H9 (cell line): ENCODE results near the gene MGAT5. TPM values are rescaled to one million over a fixed set of nuclear protein-coding genes. Genes with fewer than 3 reads are reported as not detected.
A peak's percentile ranks its signal among the peaks of the same experiment; 100 is the strongest.

Experiments used
- DNase-seq: peaks from one replicate; pipeline ENCODE4 v3.0.0-alpha.2; 2017
- H2AFZ ChIP-seq: one replicate; pipeline ENCODE4 v1.6.1; 2013; ENCODE audit warnings: mild to moderate bottlenecking, low read length, control low read depth, moderate library complexity
- H2AK5ac ChIP-seq: 2 replicates; pipeline ENCODE4 v1.6.1; 2013; ENCODE audit warnings: low read length, control low read depth, mixed read lengths; ENCODE audit not compliant: insufficient read length
- H2BK120ac ChIP-seq: one replicate; pipeline ENCODE4 v1.6.1; 2013; ENCODE audit warnings: low read depth, mild to moderate bottlenecking, low read length, control low read depth, inconsistent platforms; ENCODE audit not compliant: poor library complexity, severe bottlenecking
- H2BK12ac ChIP-seq: 2 replicates; pipeline ENCODE4 v1.6.1; 2013; ENCODE audit warnings: low read length, control low read depth, mixed read lengths, low read depth; ENCODE audit not compliant: insufficient read length
- H2BK15ac ChIP-seq: 2 replicates; pipeline ENCODE4 v1.6.1; 2013; ENCODE audit warnings: low read depth, low read length, control low read depth
- H2BK20ac ChIP-seq: one replicate; pipeline ENCODE4 v1.6.1; 2013; ENCODE audit warnings: low read depth, mild to moderate bottlenecking, low read length, control low read depth, inconsistent platforms; ENCODE audit not compliant: poor library complexity, severe bottlenecking
- H2BK5ac ChIP-seq: 2 replicates; pipeline ENCODE4 v1.6.1; 2013; ENCODE audit warnings: low read length, control low read depth, mixed read lengths; ENCODE audit not compliant: insufficient read length
- H3K14ac ChIP-seq: 2 replicates; pipeline ENCODE4 v1.6.1; 2013; ENCODE audit warnings: low read length, control low read depth; ENCODE audit not compliant: insufficient read depth
- H3K18ac ChIP-seq: 2 replicates; pipeline ENCODE4 v1.6.1; 2013; ENCODE audit warnings: low read depth, mild to moderate bottlenecking, mixed read lengths, low read length, control low read depth; ENCODE audit not compliant: insufficient read length
- H3K23ac ChIP-seq: 2 replicates; pipeline ENCODE4 v1.6.1; 2013; ENCODE audit warnings: low read length, control low read depth, mixed read lengths, low read depth; ENCODE audit not compliant: insufficient read length
- H3K23me2 ChIP-seq: 2 replicates; pipeline ENCODE4 v1.6.1; 2013; ENCODE audit warnings: low read depth, mild to moderate bottlenecking, mixed read lengths, low read length, control low read depth; ENCODE audit not compliant: insufficient read length, poor library complexity, severe bottlenecking
- H3K27ac ChIP-seq: 2 replicates; pipeline ENCODE4 v1.5.1; 2013; ENCODE audit warnings: low read length, control low read depth, mixed read lengths, low read depth; ENCODE audit not compliant: insufficient read length
- H3K27me3 ChIP-seq: 2 replicates; pipeline ENCODE4 v1.6.1; 2013; ENCODE audit warnings: low read length, control low read depth, inconsistent platforms; ENCODE audit not compliant: insufficient read depth
- H3K4ac ChIP-seq: 2 replicates; pipeline ENCODE4 v1.6.1; 2013; ENCODE audit warnings: low read depth, mild to moderate bottlenecking, control low read depth, inconsistent platforms, low read length, moderate library complexity
- H3K4me1 ChIP-seq: 2 replicates; pipeline ENCODE4 v1.6.1; 2013; ENCODE audit warnings: low read length, control low read depth, inconsistent platforms; ENCODE audit not compliant: insufficient read depth
- H3K4me2 ChIP-seq: 2 replicates; pipeline ENCODE4 v1.6.1; 2013; ENCODE audit warnings: low read length, control low read depth, mixed read lengths; ENCODE audit not compliant: insufficient read length, insufficient read depth
- H3K56ac ChIP-seq: 2 replicates; pipeline ENCODE4 v1.6.1; 2013; ENCODE audit warnings: low read depth, mild to moderate bottlenecking, mixed read lengths, low read length, control low read depth; ENCODE audit not compliant: insufficient read length
- H3K79me1 ChIP-seq: 2 replicates; pipeline ENCODE4 v1.6.1; 2013; ENCODE audit warnings: low read depth, mild to moderate bottlenecking, moderate library complexity, low read length, control low read depth, inconsistent platforms; ENCODE audit not compliant: insufficient read depth, poor library complexity, severe bottlenecking
- H3K79me2 ChIP-seq: 2 replicates; pipeline ENCODE4 v1.6.1; 2013; ENCODE audit warnings: low read length, control low read depth, inconsistent platforms; ENCODE audit not compliant: insufficient read depth
- H3K9ac ChIP-seq: 2 replicates; pipeline ENCODE4 v1.6.1; 2013; ENCODE audit warnings: low read length, control low read depth, mixed read lengths; ENCODE audit not compliant: insufficient read length; ENCODE audit errors: extremely low read depth
- H3K9me3 ChIP-seq: one replicate; pipeline ENCODE4 v1.6.1; 2013; ENCODE audit warnings: low read depth, low read length, inconsistent platforms; ENCODE audit not compliant: control insufficient read depth
- H3T11ph ChIP-seq: one replicate; pipeline ENCODE4 v1.6.1; 2013; ENCODE audit warnings: mild to moderate bottlenecking, low read length, control low read depth, inconsistent platforms
- H4K20me1 ChIP-seq: one replicate; pipeline ENCODE4 v1.6.1; 2013; ENCODE audit not compliant: control insufficient read depth, insufficient read length, insufficient read depth
- H4K5ac ChIP-seq: 2 replicates; pipeline ENCODE4 v1.6.1; 2013; ENCODE audit warnings: low read depth, mild to moderate bottlenecking, mixed read lengths, low read length, control low read depth; ENCODE audit not compliant: insufficient read length
- H4K8ac ChIP-seq: replicated peaks from 2 replicates; pipeline ENCODE4 v1.6.1; 2013; ENCODE audit warnings: low read length, control low read depth, mixed read lengths, low read depth; ENCODE audit not compliant: insufficient read length
- H4K91ac ChIP-seq: 2 replicates; pipeline ENCODE4 v1.6.1; 2013; ENCODE audit warnings: low read depth, mild to moderate bottlenecking, moderate library complexity, mixed read lengths, low read length, control low read depth; ENCODE audit not compliant: insufficient read length
- H3K27ac Mint-ChIP-seq, 3 experiments: 2 replicates in 2 of 3; 3 replicates in 1 of 3; pipeline ENCODE4 v1.8.0; 2020 to 2021; ENCODE audit warnings: mixed read lengths in 3 of 3, mild to moderate bottlenecking in 1 of 3, moderate library complexity in 1 of 3
- H3K27me3 Mint-ChIP-seq: 2 replicates; pipeline ENCODE4 v1.8.0; 2021; ENCODE audit warnings: low read depth, mild to moderate bottlenecking, moderate library complexity, mixed read lengths
- H3K36me3 Mint-ChIP-seq, 3 experiments: 2 replicates in 2 of 3; 3 replicates in 1 of 3; pipeline ENCODE4 v1.8.0; 2020 to 2021; ENCODE audit warnings: low read depth in 3 of 3, mixed read lengths in 3 of 3; ENCODE audit not compliant: insufficient read depth in 1 of 3
- H3K4me1 Mint-ChIP-seq, 2 experiments: 2 replicates each; pipeline ENCODE4 v1.8.0; 2020; ENCODE audit warnings: mixed read lengths in 2 of 2
- H3K4me3 Mint-ChIP-seq, 2 experiments: 2 replicates in 1 of 2; 3 replicates in 1 of 2; pipeline ENCODE4 v1.8.0; 2020 to 2021; ENCODE audit warnings: mild to moderate bottlenecking in 2 of 2, mixed read lengths in 2 of 2, moderate library complexity in 1 of 2
- H3K9me3 Mint-ChIP-seq, 2 experiments: 2 replicates in 1 of 2; 3 replicates in 1 of 2; pipeline ENCODE4 v1.8.0; 2020; ENCODE audit warnings: mild to moderate bottlenecking in 2 of 2, mixed read lengths in 2 of 2, moderate library complexity in 1 of 2
- WGBS: extraction: QIAGEN DNeasy Blood & Tissue Kit; methylation state at CpG from one replicate; pipeline ENCODE4 v1.1.7; 2013; ENCODE audit warnings: missing lambda C conversion rate, low lambda C conversion rate, mixed read lengths; ENCODE audit not compliant: insufficient read length; ENCODE audit errors: extremely low coverage; 5-methylcytosine and 5-hydroxymethylcytosine counted together
- total RNA-seq: library from RNA; stranded (reverse); gene quantifications from 2 replicates; pipeline ENCODE4 v1.2.1, GENCODE V29; 2021
- TF ChIP-seq, protein P1 (sequence below): fragments of 200-600 bp; sonication (generic); conservative IDR thresholded peaks from 3 replicates; pipeline ENCODE4 v1.8.0; 2021; ENCODE audit warnings: antibody characterized with exemption, mild to moderate bottlenecking

MGAT5 gene
- total RNA-seq, 1 experiment from 2014 or later, result 25.7 TPM

DNA sequence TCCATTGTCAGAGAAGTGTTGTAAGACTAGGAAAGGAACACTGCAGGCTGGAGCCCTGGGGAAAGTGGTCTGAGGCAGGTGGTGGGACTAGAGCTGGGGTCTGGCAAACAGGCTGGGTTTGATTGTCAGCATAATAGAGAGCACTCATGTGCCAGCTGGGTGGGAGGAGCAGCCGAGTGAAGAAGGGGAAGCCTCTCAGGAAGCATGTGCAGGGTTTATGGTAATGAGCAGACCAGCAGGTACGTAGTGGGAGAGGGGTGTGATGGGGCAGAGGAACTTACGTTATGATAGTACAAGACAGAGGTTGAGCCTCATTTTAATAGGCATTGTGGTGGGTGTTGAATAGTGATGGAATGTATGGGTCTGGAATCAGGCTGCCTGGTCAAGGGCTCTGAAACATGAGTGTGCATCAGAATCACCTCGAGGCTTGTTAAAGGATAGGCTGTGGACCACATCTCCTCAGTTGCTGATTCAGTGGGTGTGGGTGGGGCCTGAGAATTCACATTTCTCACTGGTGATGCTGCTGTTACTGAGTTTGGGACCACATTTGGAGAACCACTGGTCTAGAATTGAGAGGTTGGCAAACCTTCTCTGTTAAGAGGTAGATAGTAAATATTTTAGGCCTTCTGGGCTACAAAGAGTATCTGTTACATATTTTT is 1.7 kb upstream of the MGAT5 start:
- Histone ChIP-seq H4K20me1 (no peaks in the 10 kb centered on the region), H3K56ac (no peak overlapping the region), H4K5ac (no peak overlapping the region), H3K4me1 (no peaks in the 10 kb centered on the region), H3T11ph (no peak overlapping the region), H2BK15ac (no peak overlapping the region), H4K91ac (no peak overlapping the region), H2AFZ (no peak overlapping the region), H3K79me1 (peaks cover 5% of the 10 kb centered on the region), H3K4me2 (no peak overlapping the region), H3K9ac (no peak overlapping the region), H2BK120ac (no peak overlapping the region), H2BK12ac (no peak overlapping the region), H2AK5ac (no peak overlapping the region), H3K4ac (no peak overlapping the region), H3K27ac (no peak overlapping the region), H3K14ac (no peak overlapping the region), H3K23ac (no peak overlapping the region), H4K8ac (no peak overlapping the region), H3K79me2 (peaks cover 4% of the 10 kb centered on the region; the same call in 1 of the 2 replicates), H3K9me3 (no peaks in the 10 kb centered on the region), H2BK20ac (no peak overlapping the region), H3K23me2 (no peaks in the 10 kb centered on the region), H3K18ac (no peak overlapping the region), H2BK5ac (no peak overlapping the region), H3K27me3 (no peaks in the 10 kb centered on the region)
- peaks cover 8 to 13% of the 10 kb centered on the region in 2 experiments for H3K4me1 Mint-ChIP-seq
- DNase-seq, result no peak
- peaks cover 1% of the 10 kb centered on the region; the same call in 1 of the 2 replicates for H3K27me3 Mint-ChIP-seq
- TF ChIP-seq, protein P1, sequence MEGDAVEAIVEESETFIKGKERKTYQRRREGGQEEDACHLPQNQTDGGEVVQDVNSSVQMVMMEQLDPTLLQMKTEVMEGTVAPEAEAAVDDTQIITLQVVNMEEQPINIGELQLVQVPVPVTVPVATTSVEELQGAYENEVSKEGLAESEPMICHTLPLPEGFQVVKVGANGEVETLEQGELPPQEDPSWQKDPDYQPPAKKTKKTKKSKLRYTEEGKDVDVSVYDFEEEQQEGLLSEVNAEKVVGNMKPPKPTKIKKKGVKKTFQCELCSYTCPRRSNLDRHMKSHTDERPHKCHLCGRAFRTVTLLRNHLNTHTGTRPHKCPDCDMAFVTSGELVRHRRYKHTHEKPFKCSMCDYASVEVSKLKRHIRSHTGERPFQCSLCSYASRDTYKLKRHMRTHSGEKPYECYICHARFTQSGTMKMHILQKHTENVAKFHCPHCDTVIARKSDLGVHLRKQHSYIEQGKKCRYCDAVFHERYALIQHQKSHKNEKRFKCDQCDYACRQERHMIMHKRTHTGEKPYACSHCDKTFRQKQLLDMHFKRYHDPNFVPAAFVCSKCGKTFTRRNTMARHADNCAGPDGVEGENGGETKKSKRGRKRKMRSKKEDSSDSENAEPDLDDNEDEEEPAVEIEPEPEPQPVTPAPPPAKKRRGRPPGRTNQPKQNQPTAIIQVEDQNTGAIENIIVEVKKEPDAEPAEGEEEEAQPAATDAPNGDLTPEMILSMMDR, result no peak
- peaks cover 2 to 15% (median 12%) of the 10 kb centered on the region in 3 experiments; a peak in 5 of 7 replicates for H3K36me3 Mint-ChIP-seq
- no peak overlapping the region for H3K4me3 Mint-ChIP-seq
- no peaks in the 10 kb centered on the region for H3K9me3 Mint-ChIP-seq
- peak overlapping the region in 1 of 3 experiments; percentile 34; a peak in 2 of 7 replicates for H3K27ac Mint-ChIP-seq
- no CpG with 5 or more reads among the region's 4 CpGs for WGBS
